Endometrium (tissue), 2 donors: Measurements from ENCODE around the gene PUSL1.

Source experiments
- FAIRE-seq: peaks from 2 replicates; lab custom pipeline; 2012; peaks lifted over from hg19 to GRCh38; lab: Jason Lieb, UNC
- donor health status: control.
- donor health status: control.

PUSL1 gene

GRCh38 chr1:1295154-1295923 is 13.1 kb upstream of the PUSL1 start:
- no peak for FAIRE-seq

- FAIRE-seq: no peak
Observed at GRCh38 chr1:1296070-1297061, 12.0 kb upstream of the PUSL1 start.

- no peak for FAIRE-seq
Observed at GRCh38 chr1:1297802-1298424, 10.5 kb upstream of the PUSL1 start.

GRCh38 chr1:1298861-1299685 is 9.3 kb upstream of the PUSL1 start:
- FAIRE-seq: no peak

GRCh38 chr1:1299686-1300351 is 8.6 kb upstream of the PUSL1 start:
- no peak for FAIRE-seq

GRCh38 chr1:1300352-1300739 is 8.1 kb upstream of the PUSL1 start:
- FAIRE-seq: no peak

GRCh38 chr1:1302006-1302430 is 6.4 kb upstream of the PUSL1 start:
- FAIRE-seq: no peak

- no peak for FAIRE-seq
Observed at GRCh38 chr1:1302951-1303509, 5.4 kb upstream of the PUSL1 start.

- FAIRE-seq: no peak
Observed at GRCh38 chr1:1303736-1304135, 4.7 kb upstream of the PUSL1 start.

- FAIRE-seq: no peak
Observed at GRCh38 chr1:1304331-1305299, 3.8 kb upstream of the PUSL1 start.

- FAIRE-seq: no peak
Observed at GRCh38 chr1:1305300-1306069, 2.9 kb upstream of the PUSL1 start.

- no peak for FAIRE-seq
Observed at GRCh38 chr1:1306070-1306660, 2.2 kb upstream of the PUSL1 start.

GRCh38 chr1:1306661-1307260 is 1.6 kb upstream of the PUSL1 start:
- no peak for FAIRE-seq

- no peak for FAIRE-seq
Observed at GRCh38 chr1:1307261-1307922, 1.0 kb upstream of the PUSL1 start.

GRCh38 chr1:1308756-1309250 is 406 bp downstream of the PUSL1 start:
- FAIRE-seq: no peak

- FAIRE-seq: no peak
Observed at GRCh38 chr1:1309251-1310108, 1.1 kb downstream of the PUSL1 start.

- FAIRE-seq: no peak
Observed at GRCh38 chr1:1310109-1310385, 1.6 kb downstream of the PUSL1 start.
